SK-N-DZ (cell line): ENCODE measurements around the gene ZNRF3.
A peak's percentile ranks its signal among the peaks of the same experiment; 100 is the strongest.

Experiments used
- DNase-seq: peaks from one replicate; pipeline ENCODE4 v3.0.0-alpha.2; 2015; ENCODE audit warnings: low spot score

The ZNRF3 gene

DNA sequence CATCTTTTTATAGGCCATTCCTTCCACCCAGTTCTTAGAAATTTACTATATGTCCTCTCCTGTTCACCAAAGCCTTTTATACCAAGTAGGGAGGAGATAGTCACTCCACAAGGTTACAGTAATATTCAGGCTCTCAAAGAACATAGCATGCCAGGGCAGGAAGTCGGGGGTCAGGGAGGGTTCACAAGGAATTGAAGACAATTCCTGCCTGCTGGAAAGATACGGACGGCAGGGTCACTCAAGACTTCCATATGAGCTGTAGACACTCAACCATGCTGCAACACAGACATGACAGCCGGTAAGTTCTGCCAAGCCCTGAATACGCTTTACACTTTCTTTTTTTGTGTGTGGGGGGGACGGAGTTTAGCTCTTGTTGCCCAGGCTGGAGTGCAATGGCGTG lies 177.6 kb downstream of the ZNRF3 start:
- DNase-seq: no peak

GRCh38 chr22:29061773-29062172 lies 178.4 kb downstream of the ZNRF3 start, which contains the start of gene C22orf31:
C22orf31 (minus strand) TSS chr22:29061831; CDS start chr22:29061792, 39 bp downstream.
- DNase-seq: no peak

DNA sequence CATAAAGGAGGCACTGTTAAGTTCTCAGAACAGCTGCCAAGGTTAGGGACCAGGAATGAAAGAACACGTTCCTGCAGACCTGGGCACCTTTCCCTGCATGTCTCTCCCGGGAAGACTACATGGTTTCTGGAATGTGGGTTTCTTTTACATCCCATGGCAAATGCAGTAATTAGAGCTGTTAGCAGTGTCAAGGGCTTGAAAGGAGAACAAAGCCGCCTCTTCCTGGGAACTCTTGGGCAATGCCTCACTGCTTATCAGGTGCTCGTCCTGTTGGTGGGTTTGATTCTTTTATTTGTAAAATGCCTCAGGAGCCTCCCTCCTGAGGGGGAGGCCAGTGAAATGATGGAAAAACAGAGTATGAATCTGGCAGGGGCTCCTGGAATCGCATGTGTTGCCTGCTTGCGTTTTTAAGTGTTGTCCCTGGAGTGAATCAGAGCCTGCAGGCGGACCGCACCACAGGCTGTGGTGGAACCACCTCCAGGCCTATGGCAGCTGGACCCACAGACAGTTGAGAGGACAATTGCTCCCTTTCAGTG lies 179.0 kb downstream of the ZNRF3 start:
- no peak for DNase-seq

- DNase-seq: no peak
Observed at GRCh38 chr22:29065468-29066190, 182.3 kb downstream of the ZNRF3 start.

DNA sequence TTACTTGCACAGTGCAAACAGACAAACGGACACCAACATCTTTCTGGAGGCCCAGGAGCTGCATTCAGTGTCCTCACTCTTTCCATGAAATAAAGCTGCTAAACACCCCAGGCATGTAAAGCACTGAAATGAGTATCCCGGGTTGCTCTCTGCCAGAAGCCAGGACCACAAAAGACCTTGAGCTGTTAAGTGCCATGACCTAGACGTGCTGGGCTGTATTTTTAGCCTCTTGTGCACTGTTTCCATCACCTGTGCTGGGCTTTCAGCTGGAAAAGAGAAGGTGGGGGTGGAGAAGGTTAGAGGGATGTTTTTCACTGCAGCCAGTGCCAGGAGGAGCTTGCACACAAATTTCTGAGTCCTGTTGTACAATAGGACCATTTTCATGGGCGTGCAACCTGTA lies 186.1 kb downstream of the ZNRF3 start:
- DNase-seq: no peak

- no peak for DNase-seq
Observed at GRCh38 chr22:29070490-29070889, 187.1 kb downstream of the ZNRF3 start.

DNA sequence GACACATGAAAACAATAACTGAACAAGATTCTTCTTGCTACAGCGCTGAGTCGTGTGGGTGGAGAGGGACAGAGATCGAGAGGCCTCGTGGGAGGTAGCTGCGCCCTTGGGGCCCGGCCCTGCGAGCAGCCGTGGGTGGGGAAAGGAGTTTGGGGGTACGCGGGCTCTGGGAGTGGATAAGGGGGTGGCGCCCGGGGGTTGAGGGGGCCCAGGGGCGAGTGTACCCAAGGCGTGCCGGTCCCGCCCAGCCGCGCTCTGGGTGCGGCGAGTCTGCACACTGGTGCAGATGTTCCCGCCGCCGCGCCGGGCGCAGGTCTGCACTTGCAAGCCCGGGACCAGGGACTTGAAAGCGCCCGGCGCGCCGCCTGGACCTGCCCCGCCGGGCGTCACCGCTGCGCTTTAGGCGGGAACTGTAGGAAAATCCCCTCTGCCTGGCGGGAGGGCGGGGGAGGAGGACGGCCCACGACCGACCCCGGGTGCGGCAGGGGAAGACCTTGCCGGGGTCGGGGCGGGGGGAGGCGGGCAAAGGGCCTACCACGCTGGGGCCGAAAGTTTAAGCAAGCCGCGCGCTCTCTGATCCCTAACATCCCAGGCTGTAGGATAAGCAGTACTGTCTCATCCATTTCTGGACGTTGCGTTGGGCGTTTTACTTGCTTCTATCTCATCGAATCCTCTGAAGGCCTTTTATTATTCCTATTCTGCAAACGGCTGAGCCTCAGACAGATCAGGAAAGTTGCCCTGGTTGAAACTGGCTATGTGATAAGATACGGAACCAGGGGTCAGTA lies 188.1 kb downstream of the ZNRF3 start:
- DNase-seq: peak; percentile 77

- DNase-seq: peak; percentile 70
Observed at GRCh38 chr22:29072193-29072978, 189.0 kb downstream of the ZNRF3 start.

DNA sequence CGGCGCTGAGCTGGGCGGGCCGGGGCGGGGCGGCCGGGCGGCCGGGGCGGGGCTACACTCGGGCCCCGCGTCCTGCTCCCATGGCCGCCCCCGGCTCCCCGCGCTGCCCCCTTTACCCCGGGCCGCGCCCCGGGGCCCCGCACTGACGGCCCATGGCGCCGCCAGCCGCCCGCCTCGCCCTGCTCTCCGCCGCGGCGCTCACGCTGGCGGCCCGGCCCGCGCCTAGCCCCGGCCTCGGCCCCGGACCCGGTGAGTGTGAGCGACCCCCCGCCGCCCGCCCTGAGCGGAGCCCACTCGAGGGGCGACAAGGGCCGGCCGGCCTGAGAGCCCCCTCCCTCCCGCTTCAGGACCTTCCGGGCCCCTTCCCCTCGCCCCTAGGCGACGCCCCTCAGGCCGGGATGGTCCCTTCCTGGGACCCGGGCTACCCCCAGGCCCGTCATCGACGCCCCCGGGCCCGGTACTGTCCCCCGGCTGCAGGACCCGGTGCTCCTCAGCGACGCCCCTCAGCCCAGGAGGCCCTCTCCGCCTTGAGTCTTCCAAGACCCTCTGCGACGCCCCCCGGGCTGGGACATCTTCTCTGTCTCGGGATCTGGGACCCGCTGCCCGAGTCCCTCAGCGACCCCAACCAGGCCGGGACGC lies 189.7 kb downstream of the ZNRF3 start, which contains the start of gene KREMEN1:
Gene KREMEN1 (plus strand): TSS at position 57 of the 639 bp plus-strand sequence. CDS start 96 bp downstream, at position 153.
- DNase-seq: no peak

DNA sequence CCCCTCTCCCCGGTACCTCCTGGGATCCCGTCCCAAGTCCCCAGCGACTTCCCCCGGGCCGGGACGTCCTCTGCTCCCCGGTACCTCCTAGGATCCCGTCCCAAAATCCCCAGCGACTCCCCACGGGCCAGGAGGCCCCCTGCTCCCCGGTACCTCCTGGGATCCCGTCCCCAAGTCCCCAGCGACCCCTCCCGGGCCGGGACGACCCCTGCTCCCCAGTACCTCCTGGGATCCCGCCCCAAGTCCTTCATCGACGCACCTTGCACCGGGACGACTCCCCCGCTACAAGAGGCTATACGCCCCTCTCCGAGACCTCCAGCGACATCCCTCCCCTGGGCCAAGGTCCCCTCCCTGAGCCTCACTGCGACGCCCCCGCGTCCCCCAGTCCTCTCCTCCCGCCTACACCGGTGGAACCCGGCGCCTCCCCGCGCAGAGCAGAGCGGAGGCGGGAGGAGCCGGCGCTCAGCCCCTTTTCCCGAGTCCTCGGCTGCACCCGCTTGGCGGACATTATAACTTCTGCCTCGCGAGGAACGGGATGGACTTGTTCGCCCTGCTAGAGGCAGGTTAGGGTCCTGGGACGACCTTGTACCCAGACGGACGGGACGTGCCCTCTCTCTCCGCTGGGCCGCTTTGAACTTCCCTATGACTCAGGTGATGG lies 190.4 kb downstream of the ZNRF3 start:
- DNase-seq: peak; percentile 47

- DNase-seq: no peak
Observed at GRCh38 chr22:29074276-29074772, 191.0 kb downstream of the ZNRF3 start.

DNA sequence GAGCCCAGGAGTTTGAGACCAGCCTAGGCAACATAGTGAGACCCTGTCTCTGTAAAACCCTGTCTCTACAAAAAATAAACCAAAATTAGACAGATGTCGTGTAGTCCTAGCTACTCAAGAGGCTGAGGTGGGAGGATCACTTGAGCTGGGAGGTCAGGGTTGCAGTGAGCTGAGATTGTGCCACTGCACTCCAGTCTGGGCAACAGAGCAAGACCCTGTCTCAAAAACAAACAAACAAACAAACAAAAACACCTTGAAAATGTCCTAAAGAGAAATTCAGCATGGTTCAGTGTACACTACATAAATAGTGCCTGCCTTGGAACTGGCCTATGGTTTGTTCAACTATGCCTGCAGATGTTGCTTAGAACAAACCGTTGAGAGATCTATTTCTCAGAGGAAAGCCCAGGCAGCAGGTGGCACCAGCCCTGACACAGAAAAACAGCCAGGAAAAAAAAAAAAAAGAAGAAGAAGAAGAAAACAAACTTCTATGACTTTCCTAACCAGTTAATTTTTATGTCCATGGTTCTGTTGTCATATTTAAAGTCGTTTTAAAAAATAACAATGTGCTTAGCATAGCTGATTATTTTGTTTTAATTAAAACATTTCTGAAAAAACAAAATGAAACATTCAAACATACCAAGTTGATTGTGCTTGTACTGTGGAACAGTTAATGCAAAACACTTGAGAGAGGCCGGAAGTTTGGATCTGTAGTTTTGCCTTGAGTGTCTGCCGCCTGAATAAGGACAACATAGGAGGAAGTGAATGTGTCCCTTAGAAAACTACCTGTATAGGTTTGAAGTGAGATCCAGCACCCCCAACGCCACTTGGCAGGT lies 194.9 kb downstream of the ZNRF3 start:
- no peak for DNase-seq

GRCh38 chr22:29078869-29079207 lies 195.5 kb downstream of the ZNRF3 start:
- no peak for DNase-seq

DNA sequence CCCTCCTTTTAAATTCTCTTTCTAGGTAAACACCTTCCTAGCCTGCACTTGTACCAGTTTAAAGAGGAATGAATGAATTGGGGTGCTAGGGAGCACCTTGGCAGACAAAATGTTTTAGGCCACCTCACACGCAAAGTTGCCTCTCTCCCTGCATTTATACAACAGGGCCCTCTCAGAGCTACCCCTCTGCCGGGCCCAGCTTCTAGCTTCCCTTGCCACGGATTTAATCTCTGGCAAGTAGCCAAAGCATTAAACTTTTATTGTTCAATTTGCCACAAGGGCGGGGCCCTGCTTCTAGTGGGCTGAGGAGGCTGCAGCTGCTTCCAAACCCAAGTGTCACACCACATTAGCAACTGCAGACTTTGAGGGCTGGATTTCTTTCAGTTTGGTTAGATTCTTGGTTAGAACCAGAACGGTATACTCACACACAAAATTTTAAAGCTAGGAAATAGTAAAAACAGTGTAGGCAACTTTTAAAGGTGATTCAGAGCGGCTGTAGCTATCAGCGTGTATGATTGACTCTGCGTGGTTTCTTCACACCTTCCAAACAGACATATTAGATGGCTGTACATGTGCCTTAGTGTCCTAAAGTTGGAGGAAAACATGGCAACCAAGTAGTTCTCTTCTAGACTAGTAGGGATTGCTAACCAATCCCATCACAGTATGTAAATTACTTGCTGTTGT lies 196.0 kb downstream of the ZNRF3 start:
- peak; percentile 78 for DNase-seq

DNA sequence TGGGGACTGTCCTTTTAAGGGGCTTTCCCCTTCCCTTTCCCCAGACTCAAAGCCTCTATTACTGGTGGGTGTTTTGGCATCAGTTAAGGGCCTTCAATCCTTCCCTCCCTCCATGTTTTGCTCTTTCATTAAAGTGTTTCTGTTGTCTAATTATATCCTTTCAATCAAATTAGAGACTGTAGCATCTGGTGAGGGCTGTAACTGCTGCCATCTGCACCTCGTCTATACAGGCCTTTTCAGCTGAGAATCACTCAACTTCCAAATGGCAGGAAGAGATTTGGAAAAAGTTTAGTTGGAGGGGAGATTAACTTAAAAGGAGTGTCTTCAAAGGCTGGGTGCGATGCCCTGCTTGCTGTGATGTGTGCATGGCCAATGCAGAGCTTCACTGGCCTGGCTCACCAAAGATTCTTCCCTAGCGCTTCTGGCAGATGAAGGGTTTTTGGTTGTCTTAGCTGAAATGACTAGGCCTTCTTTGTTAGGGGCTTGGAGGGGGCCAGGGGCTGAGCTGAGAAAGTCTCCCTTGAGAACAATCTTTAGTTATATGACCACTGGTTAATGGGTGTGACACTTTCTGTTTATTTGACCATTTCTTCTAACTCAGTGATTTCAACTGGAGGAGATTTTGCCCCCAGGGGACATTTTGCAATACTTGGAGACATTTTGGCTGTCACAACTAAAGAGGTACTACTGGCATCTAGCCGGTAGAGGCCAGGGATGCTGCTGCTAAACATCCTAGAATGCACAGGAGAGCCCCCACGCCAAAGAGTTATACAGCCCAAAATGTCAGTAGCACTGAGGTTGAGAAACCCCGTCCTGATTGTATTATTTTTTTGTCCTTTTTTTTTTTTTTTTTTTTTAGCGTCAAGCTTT lies 197.0 kb downstream of the ZNRF3 start:
- peak; percentile 93 for DNase-seq

- no peak for DNase-seq
Observed at GRCh38 chr22:29081517-29082236, 198.3 kb downstream of the ZNRF3 start.

- no peak for DNase-seq
Observed at GRCh38 chr22:29082826-29083545, 199.6 kb downstream of the ZNRF3 start.
